A549 (cell line): ENCODE measurements around the gene PPP6R3. TPM values are rescaled to one million over a fixed set of nuclear protein-coding genes. Genes with fewer than 3 reads are reported as not detected.
A peak's percentile ranks its signal among the peaks of the same experiment; 100 is the strongest.

Experiments used
- ATAC-seq, 2 experiments: fragments of 200-7000 bp in 1 of 2; fragments of >200 bp in 1 of 2; cut with Nextera tagmentation in 1 of 2; cut with Tn5 transposase in 1 of 2; 3 replicates each; pipeline versions ENCODE4 v1.8.0 to v1.9.1; 2018 to 2020; ENCODE audit warnings: mild to moderate bottlenecking in 1 of 2, moderate library complexity in 1 of 2
- CTCF ChIA-PET: fragments of 300-600 bp; sonication (Branson Sonifier 250); formaldehyde crosslinking; extraction: SDS; loops from one replicate; lab custom pipeline; 2021; ENCODE audit warnings: antibody characterized with exemption, inconsistent platforms; lab: Yijun Ruan, JAX
- POLR2A ChIA-PET: fragments of 350-600 bp; formaldehyde crosslinking; extraction: SDS; loops from one replicate; lab custom pipeline; 2021; ENCODE audit warnings: antibody characterized with exemption, inconsistent platforms; lab: Yijun Ruan, JAX
- DNase-seq, 2 experiments: peaks; one replicate each; pipeline versions ENCODE4 v3.0.0 to v3.0.0-alpha.2; 2011 to 2016; ENCODE audit warnings: low read depth in 1 of 2, low spot score in 1 of 2
- FAIRE-seq: peaks from 2 replicates; lab custom pipeline; 2011; peaks lifted over from hg19 to GRCh38; lab: Jason Lieb, UNC
- H3K27ac ChIP-seq, 2 experiments: fragments of >200 bp; sonication (Bioruptor Twin); formaldehyde crosslinking; 3 replicates each; pipeline ENCODE4 v1.5.1; 2016 to 2017
- H3K4me1 ChIP-seq: fragments of >200 bp; sonication (Bioruptor Twin); formaldehyde crosslinking; 3 replicates; pipeline ENCODE4 v1.6.1; 2016
- H3K4me2 ChIP-seq: fragments of >200 bp; sonication (Bioruptor Twin); formaldehyde crosslinking; 3 replicates; pipeline ENCODE4 v1.6.1; 2016
- H3K4me3 ChIP-seq: fragments of >200 bp; sonication (Bioruptor Twin); formaldehyde crosslinking; 3 replicates; pipeline ENCODE4 v1.5.1; 2016
- H3K9me3 ChIP-seq: fragments of >200 bp; sonication (Bioruptor Twin); formaldehyde crosslinking; 3 replicates; pipeline ENCODE4 v1.6.1; 2016
- CBX2 ChIP-seq: fragments of 200-600 bp; sonication (generic); IDR thresholded peaks from 2 replicates; pipeline ENCODE4 v1.6.1; 2016; ENCODE audit warnings: low read depth, mild to moderate bottlenecking, borderline replicate concordance
- CHD2 ChIP-seq: fragments of 150-350 bp; IDR thresholded peaks from 2 replicates; pipeline ENCODE4 v1.6.1; 2014; ENCODE audit warnings: low read length; ENCODE audit not compliant: partially characterized antibody
- EHF ChIP-seq: fragments of 250-450 bp; sonication (Bioruptor Pico); IDR thresholded peaks from 2 replicates; pipeline ENCODE4 v1.5.0; 2020; ENCODE audit warnings: mild to moderate bottlenecking
- EHMT2 ChIP-seq: fragments of 200-600 bp; sonication (generic); IDR thresholded peaks from 2 replicates; pipeline ENCODE4 v1.6.1; 2016; ENCODE audit warnings: antibody characterized with exemption, low read depth, mild to moderate bottlenecking, moderate library complexity
- FOSL2 ChIP-seq, 2 experiments: fragments of 450-650 bp in 1 of 2; fragments of >200 bp in 1 of 2; sonication (Bioruptor Twin) in 1 of 2; formaldehyde crosslinking; IDR thresholded peaks; 2 replicates each; pipeline versions ENCODE4 v1.5.0 to v1.6.1; 2016 to 2020; ENCODE audit warnings: mild to moderate bottlenecking in 1 of 2, moderate library complexity in 1 of 2
- HEYL ChIP-seq: fragments of 250-450 bp; sonication (Bioruptor Pico); IDR thresholded peaks from 2 replicates; pipeline ENCODE4 v1.8.0; 2021; ENCODE audit warnings: mild to moderate bottlenecking, moderate library complexity
- PBX3 ChIP-seq: IDR thresholded peaks from 2 replicates; pipeline ENCODE4 v1.6.1; 2012
- POLR2AphosphoS2 ChIP-seq: conservative IDR thresholded peaks from 2 replicates; pipeline ENCODE4 v1.6.1; 2012; ENCODE audit warnings: low read length, improper control_type of control experiment, inconsistent platforms
- RFX5 ChIP-seq: fragments of 450-650 bp; IDR thresholded peaks from 2 replicates; pipeline ENCODE4 v1.7.1; 2014; ENCODE audit warnings: antibody characterized with exemption, mild to moderate bottlenecking, moderate library complexity
- SMC3 ChIP-seq: fragments of >200 bp; sonication (Bioruptor Twin); formaldehyde crosslinking; IDR thresholded peaks from 3 replicates; pipeline ENCODE4 v1.6.1; 2018; ENCODE audit warnings: inconsistent platforms
- TFCP2L1 ChIP-seq: fragments of 250-450 bp; sonication (Bioruptor Pico); IDR thresholded peaks from 2 replicates; pipeline ENCODE4 v1.5.0; 2021; ENCODE audit warnings: mild to moderate bottlenecking
- ZC3H11A ChIP-seq: fragments of 450-650 bp; IDR thresholded peaks from 2 replicates; pipeline ENCODE4 v1.6.1; 2014; ENCODE audit warnings: antibody characterized with exemption, mild to moderate bottlenecking
- WGBS: methylation state at CpG from one replicate; pipeline ENCODE4 v1.1.6; 2017; ENCODE audit errors: missing lambda C conversion rate; 5-methylcytosine and 5-hydroxymethylcytosine counted together
- polyA plus RNA-seq, 4 experiments: library from polyadenylated mRNA; depleted of rRNA in 3 of 4; stranded (reverse); fragments of >200 nt; fragmentation: RNase III in 1 of 4; extraction: RNeasy Plus Mini Kit Qiagen cat#74134 plus additional on column Dnase treatment in 1 of 4; gene quantifications; 2 replicates in 3 of 4; 3 replicates in 1 of 4; pipeline ENCODE4 v1.2.3, GENCODE V29; 2011 to 2017
- TF ChIP-seq, protein P1 (sequence below): fragments of 250-450 bp; sonication (Bioruptor Pico); IDR thresholded peaks from 2 replicates; pipeline ENCODE4 v1.5.0; 2021; ENCODE audit warnings: mild to moderate bottlenecking, moderate library complexity, borderline replicate concordance
- TF ChIP-seq, protein P2 (sequence below): fragments of >200 bp; sonication (Bioruptor Twin); formaldehyde crosslinking; IDR thresholded peaks from 3 replicates; pipeline ENCODE4 v1.5.1; 2016
- TF ChIP-seq, protein P3 (sequence below): fragments of 150-350 bp; IDR thresholded peaks from 2 replicates; pipeline ENCODE4 v1.6.1; 2014; ENCODE audit warnings: low read depth, mild to moderate bottlenecking, low read length

The PPP6R3 gene
- polyA plus RNA-seq, 2 of the 4 experiments (the other 2 are of a cell fraction) = 69.7 to 114 TPM

GRCh38 chr11:68528630-68529029, 68.1 kb downstream of the PPP6R3 start:
- Histone ChIP-seq H3K9me3 (no peaks in the 10 kb centered on the region), H3K4me1 (peaks cover 17% of the 10 kb centered on the region; the same call in 2 of the 3 replicates), H3K4me2 (no peak overlapping the region), H3K4me3 (no peak overlapping the region)
- no peak for ATAC-seq
- ChIA-PET POLR2A (interaction anchor here (0.6 kb wide), 1 partner anchor 1641 kb away, joined by 5 read pairs; no protein-coding TSS in a partner anchor), CTCF (interaction anchor here (0.7 to 1.2 kb wide), 5 partner anchors 8 to 87 kb away, joined by 3 to 4 read pairs (median 3); no protein-coding TSS in a partner anchor)
- no peak for TF ChIP-seq TFCP2L1 (CRISPR knock-in tag)
- TF ChIP-seq PBX3 = no peak
- TF ChIP-seq FOSL2 (IDR thresholded peaks at IDR 0.05) = no peak
- no peak for TF ChIP-seq FOSL2 (CRISPR knock-in tag; IDR thresholded peaks at IDR 0.05)
- TF ChIP-seq, protein P1, sequence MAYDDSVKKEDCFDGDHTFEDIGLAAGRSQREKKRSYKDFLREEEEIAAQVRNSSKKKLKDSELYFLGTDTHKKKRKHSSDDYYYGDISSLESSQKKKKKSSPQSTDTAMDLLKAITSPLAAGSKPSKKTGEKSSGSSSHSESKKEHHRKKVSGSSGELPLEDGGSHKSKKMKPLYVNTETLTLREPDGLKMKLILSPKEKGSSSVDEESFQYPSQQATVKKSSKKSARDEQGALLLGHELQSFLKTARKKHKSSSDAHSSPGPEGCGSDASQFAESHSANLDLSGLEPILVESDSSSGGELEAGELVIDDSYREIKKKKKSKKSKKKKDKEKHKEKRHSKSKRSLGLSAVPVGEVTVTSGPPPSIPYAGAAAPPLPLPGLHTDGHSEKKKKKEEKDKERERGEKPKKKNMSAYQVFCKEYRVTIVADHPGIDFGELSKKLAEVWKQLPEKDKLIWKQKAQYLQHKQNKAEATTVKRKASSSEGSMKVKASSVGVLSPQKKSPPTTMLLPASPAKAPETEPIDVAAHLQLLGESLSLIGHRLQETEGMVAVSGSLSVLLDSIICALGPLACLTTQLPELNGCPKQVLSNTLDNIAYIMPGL (CRISPR knock-in tag) = no peak
- TF ChIP-seq EHMT2 = no peak
- TF ChIP-seq, protein P2, sequence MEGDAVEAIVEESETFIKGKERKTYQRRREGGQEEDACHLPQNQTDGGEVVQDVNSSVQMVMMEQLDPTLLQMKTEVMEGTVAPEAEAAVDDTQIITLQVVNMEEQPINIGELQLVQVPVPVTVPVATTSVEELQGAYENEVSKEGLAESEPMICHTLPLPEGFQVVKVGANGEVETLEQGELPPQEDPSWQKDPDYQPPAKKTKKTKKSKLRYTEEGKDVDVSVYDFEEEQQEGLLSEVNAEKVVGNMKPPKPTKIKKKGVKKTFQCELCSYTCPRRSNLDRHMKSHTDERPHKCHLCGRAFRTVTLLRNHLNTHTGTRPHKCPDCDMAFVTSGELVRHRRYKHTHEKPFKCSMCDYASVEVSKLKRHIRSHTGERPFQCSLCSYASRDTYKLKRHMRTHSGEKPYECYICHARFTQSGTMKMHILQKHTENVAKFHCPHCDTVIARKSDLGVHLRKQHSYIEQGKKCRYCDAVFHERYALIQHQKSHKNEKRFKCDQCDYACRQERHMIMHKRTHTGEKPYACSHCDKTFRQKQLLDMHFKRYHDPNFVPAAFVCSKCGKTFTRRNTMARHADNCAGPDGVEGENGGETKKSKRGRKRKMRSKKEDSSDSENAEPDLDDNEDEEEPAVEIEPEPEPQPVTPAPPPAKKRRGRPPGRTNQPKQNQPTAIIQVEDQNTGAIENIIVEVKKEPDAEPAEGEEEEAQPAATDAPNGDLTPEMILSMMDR = no peak
- TF ChIP-seq CHD2 = no peak
- TF ChIP-seq, protein P3, sequence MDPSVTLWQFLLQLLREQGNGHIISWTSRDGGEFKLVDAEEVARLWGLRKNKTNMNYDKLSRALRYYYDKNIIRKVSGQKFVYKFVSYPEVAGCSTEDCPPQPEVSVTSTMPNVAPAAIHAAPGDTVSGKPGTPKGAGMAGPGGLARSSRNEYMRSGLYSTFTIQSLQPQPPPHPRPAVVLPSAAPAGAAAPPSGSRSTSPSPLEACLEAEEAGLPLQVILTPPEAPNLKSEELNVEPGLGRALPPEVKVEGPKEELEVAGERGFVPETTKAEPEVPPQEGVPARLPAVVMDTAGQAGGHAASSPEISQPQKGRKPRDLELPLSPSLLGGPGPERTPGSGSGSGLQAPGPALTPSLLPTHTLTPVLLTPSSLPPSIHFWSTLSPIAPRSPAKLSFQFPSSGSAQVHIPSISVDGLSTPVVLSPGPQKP = no peak
- no peak for TF ChIP-seq RFX5
- TF ChIP-seq EHF (CRISPR knock-in tag) = no peak
- TF ChIP-seq, all 56 proteins: peak for 0
- DNase-seq (no peak), FAIRE-seq (no peak)
- 81% methylated on average over 5 of the region's 5 CpGs for WGBS
- H3K27ac ChIP-seq = no peak overlapping the region

GRCh38 chr11:68531129-68531693, 70.7 kb downstream of the PPP6R3 start:
- Histone ChIP-seq H3K4me2 (no peak overlapping the region), H3K9me3 (no peaks in the 10 kb centered on the region), H3K27ac (no peak overlapping the region), H3K4me1 (peaks cover 12% of the 10 kb centered on the region; the same call in 2 of the 3 replicates), H3K4me3 (no peak overlapping the region)
- no peak for ATAC-seq
- ChIA-PET CTCF (no interaction called here), POLR2A (interaction anchor here (0.5 kb wide), 1 partner anchor 21 kb away, joined by 4 read pairs; no protein-coding TSS in a partner anchor)
- 92% methylated on average over 4 of the region's 4 CpGs for WGBS
- TF ChIP-seq CBX2 (no peak), POLR2AphosphoS2 (no peak), SMC3 (no peak), HEYL (CRISPR knock-in tag) (no peak), ZC3H11A (peak; percentile 89)
- DNase-seq = no peak
- FAIRE-seq = no peak
